Mesendoderm (in vitro differentiated cells): Measurements from ENCODE around the gene ERG.
A peak's percentile ranks its signal among the peaks of the same experiment; 100 is the strongest.

Experiments
- DNase-seq: peaks from one replicate; pipeline ENCODE4 v3.0.0; 2013
- H2AK5ac ChIP-seq: 2 replicates; pipeline ENCODE4 v1.6.1; 2013; ENCODE audit warnings: low read length, inconsistent platforms
- H2BK120ac ChIP-seq: 2 replicates; pipeline ENCODE4 v1.6.1; 2013; ENCODE audit warnings: low read depth, mild to moderate bottlenecking, low read length, moderate library complexity, mixed read lengths
- H2BK15ac ChIP-seq: replicated peaks from 2 replicates; pipeline ENCODE4 v1.6.1; 2013; ENCODE audit warnings: low read depth, mild to moderate bottlenecking, moderate library complexity
- H2BK5ac ChIP-seq: 2 replicates; pipeline ENCODE4 v1.6.1; 2013; ENCODE audit warnings: low read length, inconsistent platforms
- H3K18ac ChIP-seq: 2 replicates; pipeline ENCODE4 v1.6.1; 2013; ENCODE audit warnings: mild to moderate bottlenecking, low read length, mixed read lengths
- H3K23ac ChIP-seq: one replicate; pipeline ENCODE4 v1.6.1; 2013; ENCODE audit warnings: low read length
- H3K27ac ChIP-seq: 2 replicates; pipeline ENCODE4 v1.5.1; 2013; ENCODE audit warnings: low read depth, mild to moderate bottlenecking, inconsistent platforms, low read length, moderate library complexity
- H3K27me3 ChIP-seq: 2 replicates; pipeline ENCODE4 v1.6.1; 2013; ENCODE audit warnings: low read length, control low read depth, mild to moderate bottlenecking, inconsistent platforms; ENCODE audit not compliant: insufficient read depth, poor library complexity
- H3K36me3 ChIP-seq: 2 replicates; pipeline ENCODE4 v1.6.1; 2013; ENCODE audit warnings: low read length, inconsistent platforms; ENCODE audit not compliant: control insufficient read depth, insufficient read depth
- H3K4ac ChIP-seq: one replicate; pipeline ENCODE4 v1.6.1; 2013; ENCODE audit warnings: low read depth, mild to moderate bottlenecking, low read length, moderate library complexity
- H3K4me1 ChIP-seq: 2 replicates; pipeline ENCODE4 v1.6.1; 2013; ENCODE audit warnings: low read depth, low read length, inconsistent platforms; ENCODE audit not compliant: control insufficient read depth
- H3K4me2 ChIP-seq: 2 replicates; pipeline ENCODE4 v1.6.1; 2013; ENCODE audit warnings: low read length
- H3K4me3 ChIP-seq: 2 replicates; pipeline ENCODE4 v1.5.1; 2013; ENCODE audit warnings: mild to moderate bottlenecking, low read length
- H3K56ac ChIP-seq: one replicate; pipeline ENCODE4 v1.6.1; 2013; ENCODE audit warnings: low read length
- H3K79me1 ChIP-seq: 2 replicates; pipeline ENCODE4 v1.6.1; 2013; ENCODE audit warnings: low read length, inconsistent platforms
- H3K79me2 ChIP-seq: 2 replicates; pipeline ENCODE4 v1.6.1; 2013; ENCODE audit warnings: mild to moderate bottlenecking, low read length; ENCODE audit not compliant: control insufficient read depth, insufficient read depth
- H3K9ac ChIP-seq: 2 replicates; pipeline ENCODE4 v1.6.1; 2013; ENCODE audit warnings: low read length, inconsistent platforms
- H4K5ac ChIP-seq: one replicate; pipeline ENCODE4 v1.6.1; 2013; ENCODE audit warnings: low read length
- H4K8ac ChIP-seq: one replicate; pipeline ENCODE4 v1.6.1; 2013; ENCODE audit warnings: low read depth, mild to moderate bottlenecking, control low read depth, low read length, moderate library complexity
- WGBS: extraction: QIAGEN DNeasy Blood & Tissue Kit; methylation state at CpG from one replicate; pipeline ENCODE4 v1.1.7; 2013; ENCODE audit warnings: low lambda C conversion rate, missing lambda C conversion rate; ENCODE audit not compliant: insufficient coverage; ENCODE audit errors: extremely low coverage; 5-methylcytosine and 5-hydroxymethylcytosine counted together

Gene ERG

DNA sequence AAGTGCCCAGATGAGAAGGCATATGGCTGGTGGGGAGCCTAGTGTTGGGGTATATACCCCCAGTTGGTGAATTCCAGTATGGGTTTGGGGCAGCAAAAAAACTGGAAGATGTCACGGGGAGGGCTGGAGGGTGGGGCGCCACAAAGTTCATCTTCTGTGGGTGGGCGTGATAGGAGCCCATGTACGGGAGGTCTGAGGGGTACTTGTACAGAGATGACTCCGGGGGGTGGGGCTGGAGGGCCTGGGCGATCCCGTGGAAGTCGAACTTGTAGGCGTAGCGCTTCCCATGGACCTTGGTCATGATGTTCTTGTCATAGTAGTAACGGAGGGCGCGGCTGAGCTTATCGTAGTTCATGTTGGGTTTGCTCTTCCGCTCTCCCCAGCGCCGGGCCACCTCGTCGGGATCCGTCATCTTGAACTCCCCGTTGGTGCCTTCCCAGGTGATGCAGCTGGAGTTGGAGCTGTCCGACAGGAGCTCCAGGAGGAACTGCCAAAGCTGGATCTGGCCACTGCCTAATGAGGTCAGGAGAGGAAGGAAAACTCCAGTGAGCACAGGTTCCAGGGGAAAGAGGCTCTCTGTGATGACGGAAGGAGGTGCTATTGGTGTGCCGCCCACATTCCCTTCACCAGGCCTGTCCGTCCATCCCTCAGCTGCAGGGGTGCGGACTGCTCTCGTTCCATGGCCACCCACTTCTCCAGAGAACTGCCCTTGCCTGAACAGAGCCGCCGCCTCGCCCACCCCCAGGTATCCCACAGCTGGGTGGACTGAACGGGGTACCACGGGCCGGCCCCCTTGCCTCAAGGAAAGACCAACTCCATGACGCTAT is 114.7 kb downstream of the ERG start:
- no peak overlapping the region for H4K5ac ChIP-seq

GRCh38 chr21:38380481-38381137 is 117.7 kb downstream of the ERG start:
- no peak overlapping the region for H3K4me2 ChIP-seq
- WGBS: no CpG with 5 or more reads among the region's 5 CpGs

More for the DNA sequence above, 114.7 kb downstream of the ERG start:
- Histone ChIP-seq H3K23ac (no peak overlapping the region), H3K4me3 (no peak overlapping the region), H3K36me3 (no peaks in the 10 kb centered on the region), H3K27me3 (no peaks in the 10 kb centered on the region), H3K4ac (no peak overlapping the region), H2AK5ac (no peak overlapping the region), H2BK5ac (no peak overlapping the region), H2BK120ac (no peak overlapping the region), H3K27ac (no peak overlapping the region), H3K56ac (no peak overlapping the region), H4K8ac (no peak overlapping the region), H3K4me2 (no peak overlapping the region), H3K79me2 (no peaks in the 10 kb centered on the region), H3K79me1 (no peaks in the 10 kb centered on the region), H3K18ac (no peak overlapping the region), H2BK15ac (no peak overlapping the region), H3K4me1 (no peaks in the 10 kb centered on the region), H3K9ac (no peak overlapping the region)
- no CpG with 5 or more reads among the region's 34 CpGs for WGBS
- DNase-seq: no peak

DNA sequence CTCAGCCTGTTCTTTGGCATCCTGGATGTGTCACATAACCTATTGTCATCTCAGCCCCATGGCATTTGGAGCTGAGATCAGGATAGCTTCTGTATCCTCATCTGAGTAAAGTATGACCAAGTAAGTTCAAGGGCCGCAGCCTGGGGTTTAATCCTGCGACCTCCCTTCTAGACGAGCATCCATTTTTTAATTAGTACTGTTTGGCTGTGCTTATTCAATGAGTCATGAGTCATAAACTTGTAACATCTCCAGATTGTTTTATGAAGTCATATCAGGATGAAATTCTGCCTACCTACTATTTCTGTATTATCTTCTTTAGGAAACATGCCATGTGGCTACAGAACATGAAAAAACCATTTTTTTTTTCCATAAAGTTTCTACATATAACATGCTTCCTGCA is 119.1 kb downstream of the ERG start:
- H4K8ac ChIP-seq: no peak overlapping the region
- H2BK5ac ChIP-seq: no peak overlapping the region
- H3K4ac ChIP-seq: no peak overlapping the region
- H2BK15ac ChIP-seq: no peak overlapping the region
- H3K79me2 ChIP-seq: no peaks in the 10 kb centered on the region
- no peaks in the 10 kb centered on the region for H3K36me3 ChIP-seq
- no peak overlapping the region for H3K23ac ChIP-seq
- H3K9ac ChIP-seq: no peak overlapping the region
- H3K18ac ChIP-seq: no peak overlapping the region
- no peak overlapping the region for H2AK5ac ChIP-seq
- H2BK120ac ChIP-seq: no peak overlapping the region
- no peaks in the 10 kb centered on the region for H3K79me1 ChIP-seq
- no peaks in the 10 kb centered on the region for H3K4me1 ChIP-seq
- H3K27me3 ChIP-seq: no peaks in the 10 kb centered on the region
- no peak for DNase-seq
- H3K27ac ChIP-seq: no peak overlapping the region
- no peak overlapping the region for H3K56ac ChIP-seq
- WGBS: no CpG with 5 or more reads among the region's 3 CpGs
- H4K5ac ChIP-seq: no peak overlapping the region
- H3K4me3 ChIP-seq: no peak overlapping the region
- H3K4me2 ChIP-seq: no peak overlapping the region

More at GRCh38 chr21:38380481-38381137, 117.7 kb downstream of the ERG start:
- Histone ChIP-seq H3K27me3 (no peaks in the 10 kb centered on the region), H4K8ac (no peak overlapping the region), H2BK120ac (no peak overlapping the region), H2AK5ac (no peak overlapping the region), H3K27ac (no peak overlapping the region), H3K4me1 (no peaks in the 10 kb centered on the region), H4K5ac (no peak overlapping the region), H3K4ac (no peak overlapping the region), H3K79me1 (no peaks in the 10 kb centered on the region), H2BK15ac (no peak overlapping the region), H2BK5ac (no peak overlapping the region), H3K79me2 (no peaks in the 10 kb centered on the region), H3K36me3 (no peaks in the 10 kb centered on the region), H3K56ac (no peak overlapping the region), H3K4me3 (no peak overlapping the region), H3K23ac (no peak overlapping the region), H3K18ac (no peak overlapping the region), H3K9ac (no peak overlapping the region)
- DNase-seq: no peak

GRCh38 chr21:38377165-38378088 is 120.8 kb downstream of the ERG start:
- no CpG with 5 or more reads among the region's 5 CpGs for WGBS
- no peaks in the 10 kb centered on the region for H3K36me3 ChIP-seq
- no peak overlapping the region for H3K18ac ChIP-seq
- H3K27ac ChIP-seq: no peak overlapping the region
- no peak overlapping the region for H2BK15ac ChIP-seq
- H2AK5ac ChIP-seq: no peak overlapping the region
- H3K56ac ChIP-seq: no peak overlapping the region
- H3K9ac ChIP-seq: no peak overlapping the region
- no peaks in the 10 kb centered on the region for H3K79me1 ChIP-seq
- peak; percentile 29 for DNase-seq
- no peaks in the 10 kb centered on the region for H3K4me1 ChIP-seq
- H3K27me3 ChIP-seq: no peaks in the 10 kb centered on the region
- no peak overlapping the region for H4K5ac ChIP-seq
- H2BK5ac ChIP-seq: no peak overlapping the region
- H3K23ac ChIP-seq: no peak overlapping the region
- no peak overlapping the region for H2BK120ac ChIP-seq
- H3K79me2 ChIP-seq: no peaks in the 10 kb centered on the region
- H3K4me2 ChIP-seq: no peak overlapping the region
- H3K4ac ChIP-seq: no peak overlapping the region
- H4K8ac ChIP-seq: no peak overlapping the region
- no peak overlapping the region for H3K4me3 ChIP-seq

- H2AK5ac ChIP-seq: no peak overlapping the region
- H3K79me2 ChIP-seq: no peaks in the 10 kb centered on the region
- WGBS: no CpG with 5 or more reads among the region's 12 CpGs
- H4K5ac ChIP-seq: no peak overlapping the region
- H3K36me3 ChIP-seq: no peaks in the 10 kb centered on the region
- H3K4ac ChIP-seq: no peak overlapping the region
- no peak overlapping the region for H3K9ac ChIP-seq
- DNase-seq: no peak
- no peak overlapping the region for H3K18ac ChIP-seq
- H3K4me2 ChIP-seq: no peak overlapping the region
- H3K27me3 ChIP-seq: no peaks in the 10 kb centered on the region
- H3K56ac ChIP-seq: no peak overlapping the region
- H3K27ac ChIP-seq: no peak overlapping the region
- no peaks in the 10 kb centered on the region for H3K79me1 ChIP-seq
- no peak overlapping the region for H4K8ac ChIP-seq
- no peaks in the 10 kb centered on the region for H3K4me1 ChIP-seq
- H3K4me3 ChIP-seq: no peak overlapping the region
- no peak overlapping the region for H2BK15ac ChIP-seq
- no peak overlapping the region for H2BK5ac ChIP-seq
- no peak overlapping the region for H2BK120ac ChIP-seq
- H3K23ac ChIP-seq: no peak overlapping the region
Observed at GRCh38 chr21:38376693-38377092, 121.6 kb downstream of the ERG start.
